ENCODE results near the gene RPP30. TPM values are rescaled to one million over a fixed set of nuclear protein-coding genes. Genes with fewer than 3 reads are reported as not detected.
A peak's percentile ranks its signal among the peaks of the same experiment; 100 is the strongest.
"Not testable (repeated sequence)": the region's sequence is repeated elsewhere in the genome, so short reads cannot be mapped to it uniquely, and the experiment has no call there.

The RPP30 gene
- total RNA-seq, 2 experiments from 2014 or later, result 45.5 to 53.9 TPM

- ChIA-PET CTCF (interaction anchor here (0.6 to 2.2 kb wide), 16 partner anchors 8 to 381 kb away, joined by 3 to 13 read pairs (median 6); partner anchors contain the start of genes HTR7 and RPP30), POLR2A (interaction anchor here (0.7 kb wide), 1 partner anchor 321 kb away, joined by 3 read pairs; no protein-coding TSS in a partner anchor)
- DNase-seq, H3K4me3 Mint-ChIP-seq, H3K9me3 Mint-ChIP-seq, H3K27me3 Mint-ChIP-seq: not testable (repeated sequence)
- Mint-ChIP-seq H3K36me3 (ENCODE audit: low read depth) (peaks cover 25% of the 10 kb centered on the region), H3K27ac (peak overlapping the region; percentile 36), H3K4me1 (peaks cover 14% of the 10 kb centered on the region)
Measured at GRCh38 chr10:90880059-90880719, 8.4 kb downstream of the RPP30 start.

GRCh38 chr10:90884431-90884830 is 12.7 kb downstream of the RPP30 start:
- CTCF ChIA-PET, result interaction anchor here (0.6 to 1.6 kb wide), 2 partner anchors 27 to 751 kb away, joined by 3 read pairs; no protein-coding TSS in a partner anchor
- Mint-ChIP-seq H3K4me1 (peaks cover 5% of the 10 kb centered on the region), H3K27me3 (no peaks in the 10 kb centered on the region), H3K9me3 (no peaks in the 10 kb centered on the region), H3K4me3 (no peak overlapping the region), H3K36me3 (ENCODE audit: low read depth) (peaks cover 34% of the 10 kb centered on the region), H3K27ac (no peak overlapping the region)
- POLR2A ChIA-PET, result no interaction called here
- DNase-seq, result no peak

GRCh38 chr10:90885176-90885575 is 13.4 kb downstream of the RPP30 start:
- no peak overlapping the region for H3K4me3 Mint-ChIP-seq
- H3K27me3 Mint-ChIP-seq, result no peaks in the 10 kb centered on the region
- POLR2A ChIA-PET, result no interaction called here
- H3K4me1 Mint-ChIP-seq, result no peaks in the 10 kb centered on the region
- no peaks in the 10 kb centered on the region for H3K9me3 Mint-ChIP-seq
- CTCF ChIA-PET, result interaction anchor here (1.6 kb wide), 1 partner anchor 750 kb away, joined by 3 read pairs; no protein-coding TSS in a partner anchor
- H3K27ac Mint-ChIP-seq, result no peak overlapping the region
- no peak for DNase-seq
- H3K36me3 Mint-ChIP-seq (ENCODE audit: low read depth), result peaks cover 33% of the 10 kb centered on the region

GRCh38 chr10:90887555-90887954 is 15.8 kb downstream of the RPP30 start:
- DNase-seq, result no peak
- CTCF ChIA-PET, result interaction anchor here (1.9 kb wide), 1 partner anchor 8 kb away, joined by 10 read pairs; no protein-coding TSS in a partner anchor
- H3K27ac Mint-ChIP-seq, result no peak overlapping the region
- POLR2A ChIA-PET, result interaction anchor here (1.0 kb wide), 1 partner anchor 16 kb away, joined by 3 read pairs; the partner anchor contains the start of gene RPP30
- H3K4me3 Mint-ChIP-seq, result no peak overlapping the region
- H3K9me3 Mint-ChIP-seq, result no peaks in the 10 kb centered on the region
- no peaks in the 10 kb centered on the region for H3K4me1 Mint-ChIP-seq
- H3K27me3 Mint-ChIP-seq, result no peaks in the 10 kb centered on the region
- peaks cover 50% of the 10 kb centered on the region for H3K36me3 Mint-ChIP-seq (ENCODE audit: low read depth)

GRCh38 chr10:90888387-90888786 is 16.6 kb downstream of the RPP30 start:
- H3K36me3 Mint-ChIP-seq (ENCODE audit: low read depth), result peaks cover 51% of the 10 kb centered on the region
- no peaks in the 10 kb centered on the region for H3K4me1 Mint-ChIP-seq
- H3K27me3 Mint-ChIP-seq, result no peaks in the 10 kb centered on the region
- ChIA-PET POLR2A (interaction anchor here (1.0 kb wide), 1 partner anchor 17 kb away, joined by 3 read pairs; the partner anchor contains the start of gene RPP30), CTCF (interaction anchor here (0.7 to 1.9 kb wide), 4 partner anchors 9 to 853 kb away, joined by 3 to 10 read pairs (median 4); no protein-coding TSS in a partner anchor)
- DNase-seq, result no peak
- H3K27ac Mint-ChIP-seq, result no peak overlapping the region
- H3K4me3 Mint-ChIP-seq, result no peak overlapping the region
- H3K9me3 Mint-ChIP-seq, result no peaks in the 10 kb centered on the region

- no peak overlapping the region for H3K27ac Mint-ChIP-seq
- H3K9me3 Mint-ChIP-seq, result no peaks in the 10 kb centered on the region
- DNase-seq, result no peak
- no peaks in the 10 kb centered on the region for H3K4me1 Mint-ChIP-seq
- peaks cover 56% of the 10 kb centered on the region for H3K36me3 Mint-ChIP-seq (ENCODE audit: low read depth)
- ChIA-PET POLR2A (interaction anchor here (0.8 kb wide), 1 partner anchor 117 kb away, joined by 3 read pairs; no protein-coding TSS in a partner anchor), CTCF (interaction anchor here (0.9 to 1.5 kb wide), 3 partner anchors 10 to 361 kb away, joined by 3 to 7 read pairs (median 4); no protein-coding TSS in a partner anchor)
- H3K27me3 Mint-ChIP-seq, result no peaks in the 10 kb centered on the region
- no peak overlapping the region for H3K4me3 Mint-ChIP-seq
Measured at GRCh38 chr10:90889636-90890035, 17.9 kb downstream of the RPP30 start.

GRCh38 chr10:90890347-90890746 is 18.6 kb downstream of the RPP30 start:
- ChIA-PET POLR2A (interaction anchor here (0.8 kb wide), 1 partner anchor 117 kb away, joined by 3 read pairs; no protein-coding TSS in a partner anchor), CTCF (interaction anchor here (1.5 kb wide), 1 partner anchor 11 kb away, joined by 7 read pairs; no protein-coding TSS in a partner anchor)
- no peak for DNase-seq
- peaks cover 59% of the 10 kb centered on the region for H3K36me3 Mint-ChIP-seq (ENCODE audit: low read depth)
- no peaks in the 10 kb centered on the region for H3K4me1 Mint-ChIP-seq
- no peak overlapping the region for H3K4me3 Mint-ChIP-seq
- no peaks in the 10 kb centered on the region for H3K27me3 Mint-ChIP-seq
- H3K27ac Mint-ChIP-seq, result no peak overlapping the region
- no peaks in the 10 kb centered on the region for H3K9me3 Mint-ChIP-seq

GRCh38 chr10:90893190-90893589 is 21.4 kb downstream of the RPP30 start:
- no peak for DNase-seq
- no peak overlapping the region for H3K27ac Mint-ChIP-seq
- H3K9me3 Mint-ChIP-seq, result no peaks in the 10 kb centered on the region
- H3K36me3 Mint-ChIP-seq (ENCODE audit: low read depth), result peaks cover 57% of the 10 kb centered on the region
- POLR2A ChIA-PET, result interaction anchor here (2.8 kb wide), 1 partner anchor 21 kb away, joined by 11 read pairs; the partner anchor contains the start of gene RPP30
- H3K4me3 Mint-ChIP-seq, result no peak overlapping the region
- H3K27me3 Mint-ChIP-seq, result no peaks in the 10 kb centered on the region
- CTCF ChIA-PET, result interaction anchor here (1.9 to 2.4 kb wide), 2 partner anchors 14 to 19 kb away, joined by 5 to 9 read pairs; no protein-coding TSS in a partner anchor
- peaks cover 12% of the 10 kb centered on the region for H3K4me1 Mint-ChIP-seq

- H3K9me3 Mint-ChIP-seq, DNase-seq, H3K27me3 Mint-ChIP-seq, H3K4me3 Mint-ChIP-seq, H3K27ac Mint-ChIP-seq, POLR2A ChIA-PET: not testable (repeated sequence)
- Mint-ChIP-seq H3K4me1 (peaks cover 12% of the 10 kb centered on the region), H3K36me3 (ENCODE audit: low read depth) (peaks cover 38% of the 10 kb centered on the region)
- CTCF ChIA-PET, result interaction anchor here (0.8 to 1.2 kb wide), 2 partner anchors 15 to 18 kb away, joined by 3 to 7 read pairs; no protein-coding TSS in a partner anchor
Measured at GRCh38 chr10:90896916-90897315, 25.1 kb downstream of the RPP30 start.

GRCh38 chr10:90905925-90906324 is 34.2 kb downstream of the RPP30 start:
- no peak overlapping the region for H3K4me3 Mint-ChIP-seq
- peaks cover 19% of the 10 kb centered on the region for H3K36me3 Mint-ChIP-seq (ENCODE audit: low read depth)
- H3K4me1 Mint-ChIP-seq, result peaks cover 13% of the 10 kb centered on the region
- no peaks in the 10 kb centered on the region for H3K27me3 Mint-ChIP-seq
- no peak overlapping the region for H3K27ac Mint-ChIP-seq
- ChIA-PET POLR2A (interaction anchor here (1.7 kb wide), 1 partner anchor 34 kb away, joined by 3 read pairs; the partner anchor contains the start of gene RPP30), CTCF (no interaction called here)
- DNase-seq, result no peak
- no peaks in the 10 kb centered on the region for H3K9me3 Mint-ChIP-seq

- no peak overlapping the region for H3K4me3 Mint-ChIP-seq
- peaks cover 13% of the 10 kb centered on the region for H3K4me1 Mint-ChIP-seq
- H3K27me3 Mint-ChIP-seq, result no peaks in the 10 kb centered on the region
- peaks cover 19% of the 10 kb centered on the region for H3K36me3 Mint-ChIP-seq (ENCODE audit: low read depth)
- H3K27ac Mint-ChIP-seq, result no peak overlapping the region
- H3K9me3 Mint-ChIP-seq, result no peaks in the 10 kb centered on the region
- POLR2A ChIA-PET, result interaction anchor here (1.7 kb wide), 1 partner anchor 35 kb away, joined by 3 read pairs; the partner anchor contains the start of gene RPP30
- CTCF ChIA-PET, result no interaction called here
- no peak for DNase-seq
Measured at GRCh38 chr10:90906596-90906995, 34.8 kb downstream of the RPP30 start.

GRCh38 chr10:90911133-90912051 is 39.6 kb downstream of the RPP30 start:
- peak; percentile 39 for DNase-seq
- ChIA-PET CTCF (interaction anchor here (0.7 to 3.5 kb wide), 24 partner anchors 9 to 724 kb away, joined by 3 to 35 read pairs (median 4); partner anchors contain the start of gene ANKRD1), POLR2A (interaction anchor here (0.9 to 1.0 kb wide), 3 partner anchors 251 to 339 kb away, joined by 3 read pairs; no protein-coding TSS in a partner anchor)
- Mint-ChIP-seq H3K27me3 (no peaks in the 10 kb centered on the region), H3K36me3 (ENCODE audit: low read depth) (no peaks in the 10 kb centered on the region), H3K27ac (no peak overlapping the region), H3K4me3 (no peak overlapping the region), H3K9me3 (no peaks in the 10 kb centered on the region), H3K4me1 (peaks cover 3% of the 10 kb centered on the region)
